Measurements from ENCODE around the gene ZNF638. TPM values are rescaled to one million over a fixed set of nuclear protein-coding genes. Genes with fewer than 3 reads are reported as not detected.

Gene ZNF638
- total and polyA plus RNA-seq, 2 of the 4 experiments (the other 2 are of a cell fraction): 46.4 to 129 TPM

DNA sequence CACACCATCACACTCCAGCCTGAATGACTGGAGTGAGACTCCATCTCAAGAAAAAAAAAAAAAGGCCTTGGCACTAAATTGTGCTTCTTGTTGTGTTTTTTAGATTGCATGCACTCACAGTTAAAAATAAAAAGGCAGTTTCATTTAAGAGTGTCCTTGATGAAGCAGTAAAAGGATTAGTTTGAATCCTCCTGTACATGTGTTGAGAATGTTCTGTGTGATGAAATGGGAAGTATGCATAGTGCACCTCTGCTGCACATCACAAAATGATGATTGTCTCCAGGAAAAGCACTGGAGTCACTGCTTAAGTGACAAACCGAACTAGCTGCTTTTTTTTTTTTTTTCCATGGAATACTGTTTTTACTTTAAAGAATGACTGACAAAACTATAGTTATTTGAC lies 144.9 kb downstream of the ZNF638 start:
- ATAC-seq (ENCODE audit: low read depth) (no peak), DNase-seq (no peak)
- no TSS peak for BruUV-seq (replicated peaks)
- in situ Hi-C loops (cut with MboI; ENCODE audit: low sequenced_read_pairs) (no loop called here), dilution Hi-C loops (cut with HindIII; ENCODE audit: low sequenced_read_pairs, unreplicated experiment) (no loop called here), intact Hi-C loops (cut with micrococcal nuclease) (no loop called here)
- H2BK15ac ChIP-seq (ENCODE audit: low read depth, low read length): no peak overlapping the region
- no peak overlapping the region for H3K4ac ChIP-seq (ENCODE audit: low read depth, low read length)
- H2AK9ac ChIP-seq (replicated peaks; ENCODE audit: low read depth, low read length, poor library complexity): no peak overlapping the region
- no peaks in the 10 kb centered on the region for H4K20me1 ChIP-seq (ENCODE audit: insufficient read depth, low read length)
- H2AFZ ChIP-seq (replicated peaks; ENCODE audit: low read length, poor library complexity): no peak overlapping the region
- H3K9me3 ChIP-seq (ENCODE audit: control insufficient read depth, insufficient read depth, low read length): no peaks in the 10 kb centered on the region
- no peak overlapping the region for H3K14ac ChIP-seq (replicated peaks; ENCODE audit: low read depth, low read length)
- H2BK5ac ChIP-seq (ENCODE audit: low read depth, low read length, poor library complexity, severe bottlenecking): no peak overlapping the region
- no peak overlapping the region for H4K91ac ChIP-seq (ENCODE audit: insufficient read depth, low read depth, low read length)
- no peaks in the 10 kb centered on the region for H3K36me3 ChIP-seq (ENCODE audit: control insufficient read depth, insufficient read depth, low read length)
- no peak overlapping the region for H2BK120ac ChIP-seq (ENCODE audit: low read depth, low read length)
- H3K9ac ChIP-seq (ENCODE audit: low read depth, low read length): no peak overlapping the region
- no peak overlapping the region for H3K27ac ChIP-seq (ENCODE audit: insufficient read depth, low read length)
- no peaks in the 10 kb centered on the region for H3K4me1 ChIP-seq (ENCODE audit: control insufficient read depth, insufficient read depth, low read length)
- no peak overlapping the region for H3K4me3 ChIP-seq (ENCODE audit: insufficient read depth, low read depth, low read length)
- H3K18ac ChIP-seq (ENCODE audit: low read depth, low read length): no peak overlapping the region
- POLR2A ChIA-PET (ENCODE audit: unreplicated experiment): interaction anchor here (0.6 to 0.7 kb wide), 3 partner anchors 13 to 563 kb away, joined by 4 to 9 read pairs (median 4); partner anchors contain the start of gene MPHOSPH10
- H3K56ac ChIP-seq (ENCODE audit: extremely low read depth, insufficient read depth, low read length): no peak overlapping the region
- H3K79me1 ChIP-seq (ENCODE audit: low read depth in 1 of 2, low read length in 2 of 2): no peaks in the 10 kb centered on the region
- TF ChIP-seq BHLHE40 (IDR thresholded peaks at IDR 0.05; ENCODE audit: low read depth, low read length) (no peak), SMC3 (IDR thresholded peaks at IDR 0.05; ENCODE audit: low read depth, low read length) (no peak), MXI1 (IDR thresholded peaks at IDR 0.05; ENCODE audit: borderline replicate concordance, low read depth, low read length) (no peak), MAFK (IDR thresholded peaks at IDR 0.05; ENCODE audit: low read depth, low read length) (no peak), CEBPB (IDR thresholded peaks at IDR 0.05; ENCODE audit: low read depth, low read length) (no peak), MAZ (IDR thresholded peaks at IDR 0.05; ENCODE audit: borderline replicate concordance, low read depth, low read length) (no peak), RCOR1 (IDR thresholded peaks at IDR 0.05; ENCODE audit: insufficient replicate concordance, low read length) (no peak), RFX5 (IDR thresholded peaks at IDR 0.05; ENCODE audit: low read depth, low read length) (no peak), NFE2L2 (IDR thresholded peaks at IDR 0.05; ENCODE audit: low read depth, low read length) (no peak), CHD1 (IDR thresholded peaks at IDR 0.05; ENCODE audit: low read depth, low read length) (no peak), ELK1 (IDR thresholded peaks at IDR 0.05; ENCODE audit: borderline replicate concordance, low read depth, low read length) (no peak), POLR2A (IDR thresholded peaks at IDR 0.05; ENCODE audit: low read depth, low read length) (no peak)
- TF ChIP-seq, protein P1, sequence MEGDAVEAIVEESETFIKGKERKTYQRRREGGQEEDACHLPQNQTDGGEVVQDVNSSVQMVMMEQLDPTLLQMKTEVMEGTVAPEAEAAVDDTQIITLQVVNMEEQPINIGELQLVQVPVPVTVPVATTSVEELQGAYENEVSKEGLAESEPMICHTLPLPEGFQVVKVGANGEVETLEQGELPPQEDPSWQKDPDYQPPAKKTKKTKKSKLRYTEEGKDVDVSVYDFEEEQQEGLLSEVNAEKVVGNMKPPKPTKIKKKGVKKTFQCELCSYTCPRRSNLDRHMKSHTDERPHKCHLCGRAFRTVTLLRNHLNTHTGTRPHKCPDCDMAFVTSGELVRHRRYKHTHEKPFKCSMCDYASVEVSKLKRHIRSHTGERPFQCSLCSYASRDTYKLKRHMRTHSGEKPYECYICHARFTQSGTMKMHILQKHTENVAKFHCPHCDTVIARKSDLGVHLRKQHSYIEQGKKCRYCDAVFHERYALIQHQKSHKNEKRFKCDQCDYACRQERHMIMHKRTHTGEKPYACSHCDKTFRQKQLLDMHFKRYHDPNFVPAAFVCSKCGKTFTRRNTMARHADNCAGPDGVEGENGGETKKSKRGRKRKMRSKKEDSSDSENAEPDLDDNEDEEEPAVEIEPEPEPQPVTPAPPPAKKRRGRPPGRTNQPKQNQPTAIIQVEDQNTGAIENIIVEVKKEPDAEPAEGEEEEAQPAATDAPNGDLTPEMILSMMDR (conservative IDR thresholded peaks at IDR 0.05; ENCODE audit: low read depth, low read length): no peak
- TF ChIP-seq, protein P2, sequence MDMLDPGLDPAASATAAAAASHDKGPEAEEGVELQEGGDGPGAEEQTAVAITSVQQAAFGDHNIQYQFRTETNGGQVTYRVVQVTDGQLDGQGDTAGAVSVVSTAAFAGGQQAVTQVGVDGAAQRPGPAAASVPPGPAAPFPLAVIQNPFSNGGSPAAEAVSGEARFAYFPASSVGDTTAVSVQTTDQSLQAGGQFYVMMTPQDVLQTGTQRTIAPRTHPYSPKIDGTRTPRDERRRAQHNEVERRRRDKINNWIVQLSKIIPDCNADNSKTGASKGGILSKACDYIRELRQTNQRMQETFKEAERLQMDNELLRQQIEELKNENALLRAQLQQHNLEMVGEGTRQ (IDR thresholded peaks at IDR 0.05; ENCODE audit: low read depth, low read length): no peak
- H3K9me1 ChIP-seq (ENCODE audit: insufficient read depth, low read length): no peaks in the 10 kb centered on the region
- H2BK20ac ChIP-seq (ENCODE audit: low read depth, low read length): no peak overlapping the region
- no peak overlapping the region for H4K5ac ChIP-seq (ENCODE audit: low read depth, low read length)
- no peak overlapping the region for H3K23ac ChIP-seq (ENCODE audit: low read depth, low read length)
- no CpG with 5 or more reads among the region's 1 CpG for WGBS, 2 experiments (ENCODE audit: extremely low coverage in 2 of 2, insufficient read length in 1 of 2)
- CTCF ChIA-PET: no interaction called here
- H3K4me2 ChIP-seq (ENCODE audit: low read depth, low read length): no peak overlapping the region
- no peak overlapping the region for H2AK5ac ChIP-seq (ENCODE audit: low read depth, low read length)
- H4K8ac ChIP-seq (ENCODE audit: low read depth in 2 of 2, low read length in 2 of 2): no peak overlapping the region
- peaks cover 34% of the 10 kb centered on the region for H3K27me3 ChIP-seq (ENCODE audit: control insufficient read depth, insufficient read depth, low read length)

Measured in IMR-90 (cell line).